Activated B cell treated with CpG ODN at 0.5 μM for 24 hours (primary cell): ENCODE results near the gene LDLRAD1. TPM values are rescaled to one million over a fixed set of nuclear protein-coding genes. Genes with fewer than 3 reads are reported as not detected.

Source experiments
- ATAC-seq: fragments of 200-7000 bp; cut with Tn5 transposase; one replicate; pipeline ENCODE4 v1.10.0; 2021; ENCODE audit warnings: low read depth, mild to moderate bottlenecking, moderate library complexity
- CTCF ChIA-PET: fragments of 350-600 bp; sonication (Branson Sonifier 250); formaldehyde crosslinking; loops from one replicate; lab custom pipeline; 2021; ENCODE audit warnings: antibody characterized with exemption; lab: Charles Lee
- POLR2A ChIA-PET: fragments of 350-600 bp; sonication (Branson Sonifier 250); formaldehyde crosslinking; loops from one replicate; lab custom pipeline; 2021; ENCODE audit warnings: antibody characterized with exemption; lab: Charles Lee
- DNase-seq: peaks from one replicate; pipeline ENCODE4 v3.0.0; 2022
- H3K27ac Mint-ChIP-seq: one replicate; pipeline ENCODE4 v1.8.0; 2020; ENCODE audit warnings: mixed read lengths
- H3K27me3 Mint-ChIP-seq: one replicate; pipeline ENCODE4 v1.8.0; 2021; ENCODE audit warnings: mixed read lengths
- H3K36me3 Mint-ChIP-seq: one replicate; pipeline ENCODE4 v1.8.0; 2021; ENCODE audit warnings: low read depth, mixed read lengths
- H3K4me1 Mint-ChIP-seq: one replicate; pipeline ENCODE4 v1.8.0; 2021; ENCODE audit warnings: mixed read lengths
- H3K4me3 Mint-ChIP-seq: one replicate; pipeline ENCODE4 v1.8.0; 2020; ENCODE audit warnings: mild to moderate bottlenecking, mixed read lengths
- H3K9me3 Mint-ChIP-seq: one replicate; pipeline ENCODE4 v1.8.0; 2020; ENCODE audit warnings: mixed read lengths
- intact Hi-C: fragments of 100-400 bp; cut with micrococcal nuclease; formaldehyde crosslinking; loops from one replicate; pipeline ENCODE4 v1.15.1; 2024
- total RNA-seq: library from RNA; stranded (reverse); gene quantifications from 2 replicates; pipeline ENCODE4 v1.2.3, GENCODE V29; 2022
- TF ChIP-seq, protein P1 (sequence below): fragments of 200-600 bp; IDR thresholded peaks from one replicate; pipeline ENCODE4 v1.8.0; 2022; ENCODE audit warnings: antibody characterized with exemption, mild to moderate bottlenecking

Gene LDLRAD1
- total RNA-seq, 1 donor from 2014 or later: not detected

DNA sequence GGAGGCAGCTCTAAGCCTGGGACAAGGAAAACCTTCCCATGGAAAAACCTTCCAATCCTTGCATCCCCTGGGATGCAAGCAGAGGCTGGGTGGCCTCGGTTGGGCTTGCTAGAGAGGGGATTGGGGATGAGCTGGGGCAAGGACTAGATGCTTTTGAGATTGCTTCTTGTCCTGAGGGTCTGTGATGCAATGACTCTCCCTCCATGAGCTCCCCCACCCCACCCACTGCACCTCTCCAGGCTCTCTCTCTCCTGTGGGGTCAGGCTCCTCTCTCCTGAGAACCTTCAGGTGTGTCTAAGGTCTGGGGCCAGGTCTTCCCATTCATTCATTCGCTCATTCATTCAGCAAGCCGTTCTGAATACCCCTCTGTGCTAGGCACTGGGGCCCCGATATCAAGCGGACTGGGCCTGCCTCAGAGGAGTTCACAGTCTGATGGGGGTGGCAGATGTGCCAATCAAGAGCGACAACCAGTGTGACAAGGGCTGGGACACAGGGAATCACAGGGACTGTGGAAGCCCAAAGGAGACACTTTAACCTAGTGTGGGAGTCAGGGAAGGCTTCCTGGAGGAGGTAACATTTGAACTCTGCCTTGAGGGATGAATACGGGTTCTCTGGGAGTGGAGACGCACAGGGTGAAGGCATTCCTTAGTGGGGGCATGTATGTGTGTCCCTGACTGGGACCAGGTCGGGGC is 6.5 kb downstream of the LDLRAD1 start:
- CTCF ChIA-PET: no interaction called here
- H3K27me3 Mint-ChIP-seq: peaks cover 19% of the 10 kb centered on the region
- H3K4me3 Mint-ChIP-seq: no peak overlapping the region
- H3K9me3 Mint-ChIP-seq: no peaks in the 10 kb centered on the region
- ATAC-seq: no peak
- no peak for DNase-seq
- no peaks in the 10 kb centered on the region for H3K36me3 Mint-ChIP-seq
- H3K4me1 Mint-ChIP-seq: no peaks in the 10 kb centered on the region
- intact Hi-C loops: no loop called here
- no peak overlapping the region for H3K27ac Mint-ChIP-seq
- TF ChIP-seq, protein P1, sequence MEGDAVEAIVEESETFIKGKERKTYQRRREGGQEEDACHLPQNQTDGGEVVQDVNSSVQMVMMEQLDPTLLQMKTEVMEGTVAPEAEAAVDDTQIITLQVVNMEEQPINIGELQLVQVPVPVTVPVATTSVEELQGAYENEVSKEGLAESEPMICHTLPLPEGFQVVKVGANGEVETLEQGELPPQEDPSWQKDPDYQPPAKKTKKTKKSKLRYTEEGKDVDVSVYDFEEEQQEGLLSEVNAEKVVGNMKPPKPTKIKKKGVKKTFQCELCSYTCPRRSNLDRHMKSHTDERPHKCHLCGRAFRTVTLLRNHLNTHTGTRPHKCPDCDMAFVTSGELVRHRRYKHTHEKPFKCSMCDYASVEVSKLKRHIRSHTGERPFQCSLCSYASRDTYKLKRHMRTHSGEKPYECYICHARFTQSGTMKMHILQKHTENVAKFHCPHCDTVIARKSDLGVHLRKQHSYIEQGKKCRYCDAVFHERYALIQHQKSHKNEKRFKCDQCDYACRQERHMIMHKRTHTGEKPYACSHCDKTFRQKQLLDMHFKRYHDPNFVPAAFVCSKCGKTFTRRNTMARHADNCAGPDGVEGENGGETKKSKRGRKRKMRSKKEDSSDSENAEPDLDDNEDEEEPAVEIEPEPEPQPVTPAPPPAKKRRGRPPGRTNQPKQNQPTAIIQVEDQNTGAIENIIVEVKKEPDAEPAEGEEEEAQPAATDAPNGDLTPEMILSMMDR: no peak
- POLR2A ChIA-PET: no interaction called here

DNA sequence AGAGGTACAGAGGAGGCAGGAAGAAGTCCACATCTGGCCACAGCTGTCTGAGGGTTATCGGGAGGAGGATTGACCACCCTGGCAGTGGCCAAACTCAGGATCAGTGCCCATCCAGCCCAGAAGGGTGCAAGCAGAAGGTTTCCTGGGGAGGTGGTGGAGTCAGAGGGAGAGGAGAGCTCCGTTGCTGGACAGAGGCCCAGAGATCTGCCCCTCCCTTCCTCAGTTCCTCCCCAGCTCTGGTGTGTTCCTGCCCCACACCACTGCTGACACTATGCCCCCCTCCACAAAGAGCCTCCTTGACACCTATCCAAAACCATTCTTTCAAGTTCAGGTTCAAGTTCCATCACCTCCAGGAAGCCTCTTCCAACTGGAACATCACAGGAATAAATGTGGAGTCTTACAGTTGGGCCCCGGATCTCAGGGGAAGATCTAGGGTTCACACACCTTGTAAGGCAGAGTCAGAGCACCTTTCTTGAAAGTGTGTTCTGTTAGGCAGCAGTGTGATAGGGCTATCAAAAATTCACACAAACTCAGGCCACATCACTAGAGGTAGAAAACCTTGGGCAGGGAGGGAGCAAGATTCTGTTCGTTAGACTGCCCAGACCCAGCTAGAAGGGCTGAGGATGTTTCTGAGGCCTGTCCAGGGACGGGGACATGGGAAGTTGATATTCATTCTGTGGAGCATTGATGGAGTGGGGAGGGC is 7.4 kb downstream of the LDLRAD1 start:
- ChIA-PET CTCF (no interaction called here), POLR2A (no interaction called here)
- Mint-ChIP-seq H3K27me3 (peaks cover 19% of the 10 kb centered on the region), H3K4me3 (no peak overlapping the region), H3K36me3 (no peaks in the 10 kb centered on the region), H3K4me1 (no peaks in the 10 kb centered on the region), H3K27ac (no peak overlapping the region), H3K9me3 (no peaks in the 10 kb centered on the region)
- intact Hi-C loops: no loop called here
- ATAC-seq (no peak), DNase-seq (no peak)
- TF ChIP-seq, protein P1: no peak

DNA sequence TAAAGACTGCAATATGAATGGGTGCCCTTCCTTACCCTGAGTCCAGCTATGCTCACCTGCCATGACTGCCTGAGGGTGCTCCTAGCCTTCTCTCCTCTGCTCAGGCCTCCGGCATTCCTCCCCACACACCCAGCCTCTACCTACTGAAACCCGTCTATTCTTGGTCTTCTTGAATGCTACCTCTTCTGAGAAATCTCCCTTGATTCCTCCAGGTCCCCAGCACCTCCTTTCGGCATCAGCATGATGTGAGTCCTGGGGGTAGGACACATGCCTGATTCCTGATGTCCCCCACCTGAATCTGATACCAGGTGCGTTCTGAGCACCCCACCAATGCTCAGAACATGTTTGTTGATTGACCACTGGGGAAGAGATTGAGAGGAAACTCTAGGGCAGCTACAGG is 8.6 kb downstream of the LDLRAD1 start:
- H3K27ac Mint-ChIP-seq: no peak overlapping the region
- no peak for ATAC-seq
- H3K36me3 Mint-ChIP-seq: no peaks in the 10 kb centered on the region
- no peak for DNase-seq
- CTCF ChIA-PET: no interaction called here
- no peaks in the 10 kb centered on the region for H3K9me3 Mint-ChIP-seq
- intact Hi-C loops: no loop called here
- H3K4me3 Mint-ChIP-seq: no peak overlapping the region
- POLR2A ChIA-PET: no interaction called here
- no peaks in the 10 kb centered on the region for H3K4me1 Mint-ChIP-seq
- H3K27me3 Mint-ChIP-seq: peaks cover 17% of the 10 kb centered on the region
- TF ChIP-seq, protein P1: no peak

DNA sequence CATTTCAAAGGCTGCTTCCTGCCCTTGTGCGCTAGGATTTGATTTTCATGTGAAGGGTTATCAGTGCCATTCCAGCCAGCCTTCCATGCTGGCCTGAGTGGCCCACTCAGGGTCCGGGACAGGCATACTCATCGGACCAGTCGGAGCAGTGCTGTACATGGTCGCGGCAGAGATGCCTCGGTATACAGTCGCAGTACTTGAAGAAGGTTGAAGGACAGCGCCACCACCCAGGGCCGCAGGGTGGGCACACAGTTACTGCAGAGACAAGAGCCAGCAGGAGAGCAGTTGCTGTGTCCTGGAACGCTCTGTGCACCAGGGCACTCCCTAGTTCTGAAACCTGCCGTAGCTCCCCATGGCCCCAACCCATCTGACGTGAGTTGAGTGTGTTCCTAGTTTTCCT is 9.1 kb downstream of the LDLRAD1 start:
- Mint-ChIP-seq H3K4me3 (no peak overlapping the region), H3K36me3 (no peaks in the 10 kb centered on the region), H3K27ac (no peak overlapping the region), H3K27me3 (peaks cover 16% of the 10 kb centered on the region), H3K4me1 (no peaks in the 10 kb centered on the region), H3K9me3 (no peaks in the 10 kb centered on the region)
- intact Hi-C loops: no loop called here
- POLR2A ChIA-PET: no interaction called here
- TF ChIP-seq, protein P1: no peak
- DNase-seq: no peak
- ATAC-seq: no peak
- CTCF ChIA-PET: no interaction called here

DNA sequence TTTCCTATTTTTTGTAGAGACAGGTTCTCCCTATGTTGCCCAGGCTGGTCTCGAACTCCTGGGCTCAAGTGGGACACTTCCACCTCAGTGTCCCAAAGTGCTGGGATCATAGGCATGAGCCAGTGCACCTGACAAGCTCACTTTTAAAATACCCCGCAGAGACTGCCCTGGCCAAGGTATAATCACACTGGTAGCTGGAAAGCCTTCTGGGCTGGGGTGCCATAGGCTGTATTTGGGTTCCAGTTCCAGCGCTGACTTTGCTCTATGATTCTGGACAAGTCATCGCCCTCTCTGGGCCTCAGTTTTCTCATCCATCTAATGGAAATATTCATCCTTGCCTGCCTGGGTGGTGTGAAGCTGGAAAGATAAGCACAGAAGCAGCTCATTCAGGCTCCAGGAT is 10.4 kb downstream of the LDLRAD1 start:
- CTCF ChIA-PET: no interaction called here
- POLR2A ChIA-PET: no interaction called here
- H3K27me3 Mint-ChIP-seq: peaks cover 12% of the 10 kb centered on the region
- H3K36me3 Mint-ChIP-seq: no peaks in the 10 kb centered on the region
- DNase-seq: no peak
- H3K4me3 Mint-ChIP-seq: no peak overlapping the region
- TF ChIP-seq, protein P1: no peak
- no peaks in the 10 kb centered on the region for H3K9me3 Mint-ChIP-seq
- intact Hi-C loops: no loop called here
- no peaks in the 10 kb centered on the region for H3K4me1 Mint-ChIP-seq
- H3K27ac Mint-ChIP-seq: no peak overlapping the region
- ATAC-seq: no peak
